MV-4-11 (cell line): ENCODE results near the gene ZCCHC7.

Source experiments
- DNase-seq: peaks from one replicate; lab custom pipeline; 2025; lab: John Stamatoyannopoulos, UW

Gene ZCCHC7

DNA sequence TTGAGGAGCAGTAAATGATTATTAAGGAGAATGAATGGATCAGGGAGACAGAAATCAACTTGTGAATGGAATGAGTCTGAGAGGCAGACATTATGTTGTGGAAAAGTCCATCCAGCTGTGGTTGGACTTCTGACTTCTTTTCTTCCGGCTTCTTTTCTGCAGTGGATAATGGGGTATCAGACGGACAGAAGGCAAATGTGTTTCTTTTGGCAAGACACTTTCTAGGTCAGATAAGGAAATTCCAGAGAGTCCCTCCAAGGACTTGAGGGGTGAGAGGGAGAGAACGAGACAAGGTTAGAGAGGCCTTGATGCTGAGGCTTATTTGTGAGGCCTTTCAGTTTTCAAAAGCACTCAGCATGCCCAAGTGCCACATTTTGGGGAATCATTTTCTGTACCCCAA, 285.0 kb downstream of the ZCCHC7 start:
- DNase-seq: no peak

DNA sequence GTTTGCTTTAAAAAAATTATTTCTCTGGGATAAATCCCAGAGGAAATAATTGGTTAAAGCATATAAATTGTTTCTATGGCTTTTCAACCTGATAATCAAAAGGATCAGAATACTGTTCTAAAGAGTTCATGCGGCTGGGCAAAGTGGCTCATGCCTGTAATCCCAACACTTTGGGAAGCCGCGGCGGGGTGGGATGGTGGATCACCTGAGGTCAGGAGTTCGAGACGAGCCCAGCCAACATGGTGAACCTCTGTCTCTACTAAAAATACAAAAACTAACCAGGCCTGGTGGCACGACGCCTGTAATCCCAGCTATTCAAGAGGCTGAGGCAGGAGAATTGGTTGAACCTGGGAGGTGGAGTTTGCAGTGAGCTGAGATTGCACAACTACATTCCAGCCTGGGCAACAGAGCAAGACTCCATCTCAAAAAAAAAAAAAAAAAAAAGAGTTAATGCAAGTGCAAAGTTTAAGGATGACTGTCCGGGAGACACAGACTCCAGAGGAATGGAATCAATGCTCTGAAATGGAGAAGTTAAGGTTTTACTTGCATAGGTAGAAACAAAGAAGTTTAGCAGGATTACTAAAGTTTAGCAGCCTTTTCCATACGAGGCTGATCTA, 285.5 kb downstream of the ZCCHC7 start:
- DNase-seq: no peak

DNA sequence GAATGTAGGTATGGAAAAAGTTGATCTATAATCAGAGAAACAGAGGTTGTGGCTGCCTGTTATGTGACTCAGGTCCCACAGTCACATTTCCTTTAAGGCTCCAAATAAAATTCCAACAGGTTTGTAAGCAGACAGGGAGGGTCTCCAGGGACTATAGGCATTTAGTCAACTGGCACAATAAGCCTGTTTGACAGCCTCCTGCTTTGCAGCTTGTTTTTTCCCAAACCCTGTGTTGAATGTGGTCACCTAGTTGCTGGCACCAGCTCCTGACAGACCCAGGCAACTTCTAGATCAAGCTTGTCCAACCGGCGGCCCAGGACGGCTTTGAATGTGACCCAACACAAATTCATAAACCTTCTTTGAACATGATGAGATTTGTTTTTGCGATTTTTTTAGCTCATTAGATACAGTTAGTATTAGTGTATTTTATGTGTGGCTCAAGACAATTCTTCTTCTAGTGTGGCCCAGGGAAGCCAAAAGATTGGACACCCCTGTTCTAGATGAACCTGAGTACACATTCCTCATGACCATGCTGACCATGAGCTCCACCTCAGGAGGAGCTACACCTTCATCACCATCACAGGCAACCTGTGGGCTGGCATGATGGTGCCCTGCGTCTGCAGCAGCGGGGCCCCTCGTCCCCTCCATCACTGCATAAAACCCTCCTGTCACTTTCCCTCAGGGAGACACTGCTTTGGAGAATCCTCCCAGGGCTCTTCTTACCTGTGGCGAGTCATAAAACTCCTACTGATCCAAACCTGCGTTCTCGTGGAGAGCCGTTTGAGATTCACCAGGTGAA, 286.4 kb downstream of the ZCCHC7 start:
- no peak for DNase-seq

DNA sequence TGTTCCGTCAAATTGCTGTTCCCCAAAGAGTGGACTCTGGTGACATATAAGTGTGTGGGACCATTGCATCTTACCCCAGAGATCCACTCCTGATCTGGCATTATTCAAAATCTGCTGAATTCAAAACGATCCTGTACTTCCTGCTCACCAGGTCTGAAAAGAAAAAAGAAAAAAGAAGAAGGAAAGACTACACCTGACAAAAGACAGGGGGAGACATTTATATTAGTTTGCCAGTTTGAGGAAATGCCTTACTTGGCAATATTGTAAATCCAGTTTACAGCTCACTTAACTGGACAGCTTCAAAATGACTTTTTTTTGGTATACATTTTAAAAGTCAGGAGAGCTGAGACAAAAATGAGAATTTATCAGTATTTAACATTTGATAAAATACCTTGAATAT, 287.1 kb downstream of the ZCCHC7 start:
- peak; percentile 22 for DNase-seq
